ENCODE results near the gene COQ6.

DNA sequence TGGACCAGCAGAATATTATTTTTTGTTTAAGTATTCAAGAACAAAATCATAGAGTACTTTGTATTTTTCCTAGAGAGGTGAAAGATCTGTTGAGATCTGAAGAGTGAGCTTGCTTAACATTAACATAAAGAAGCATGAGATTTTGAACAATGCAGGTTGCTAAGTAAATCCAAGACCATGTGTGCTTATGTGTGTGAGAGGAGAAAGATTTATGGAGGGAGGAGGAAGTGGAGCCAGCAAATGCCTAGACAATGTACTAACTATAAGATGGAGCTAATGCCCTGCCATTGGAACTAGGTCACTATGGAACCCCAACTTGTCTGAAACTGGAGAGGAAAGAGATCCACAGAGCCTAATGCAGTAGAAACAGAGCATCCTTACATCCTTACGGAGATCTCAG is 13.6 kb upstream of the COQ6 start:
- TF ChIP-seq CTCF (IDR thresholded peaks at IDR 0.05; ENCODE audit: low read depth, low read length, poor library complexity, severe bottlenecking), result no peak
- no peak for TF ChIP-seq EZH2phosphoT487 (IDR thresholded peaks at IDR 0.05; ENCODE audit: borderline replicate concordance, low read length)
